ENCODE measurements around the gene PCDH9. TPM values are rescaled to one million over a fixed set of nuclear protein-coding genes. Genes with fewer than 3 reads are reported as not detected.

PCDH9 gene
- total and polyA plus RNA-seq, 7 donors, result under 0.01 to 15.7 (median 8.7) TPM; not detected in 1

GRCh38 chr13:67139551-67139950, 90.6 kb downstream of the PCDH9 start:
- 86 to 88% methylated on average over 4 of the region's 4 CpGs for WGBS, 2 donors
- no peak for DNase-seq
- Histone ChIP-seq H3K27me3 (no peaks in the 10 kb centered on the region), H3K9me3 (no peaks in the 10 kb centered on the region), H3K27ac (no peak overlapping the region), H3K4me1 (no peaks in the 10 kb centered on the region), H3K36me3 (no peaks in the 10 kb centered on the region), H3K4me3 (no peak overlapping the region)
- TF ChIP-seq POLR2A (IDR thresholded peaks at IDR 0.05) (no peak), POLR2AphosphoS5 (IDR thresholded peaks at IDR 0.05) (no peak)
- intact Hi-C loops (cut with DNase I), result no loop called here

GRCh38 chr13:67138970-67139369, 91.2 kb downstream of the PCDH9 start:
- TF ChIP-seq POLR2AphosphoS5 (IDR thresholded peaks at IDR 0.05) (no peak), CTCF (IDR thresholded peaks at IDR 0.05) (no peak), POLR2A (IDR thresholded peaks at IDR 0.05) (no peak), EP300 (IDR thresholded peaks at IDR 0.05) (no peak)
- intact Hi-C loops (cut with DNase I), result no loop called here
- Histone ChIP-seq H3K27ac (no peak overlapping the region), H3K4me3 (no peak overlapping the region), H3K4me1 (peaks cover 0 to 5% (median 5%) of the 10 kb centered on the region in 4 donors), H3K9me3 (no peaks in the 10 kb centered on the region), H3K36me3 (no peaks in the 10 kb centered on the region), H3K27me3 (no peaks in the 10 kb centered on the region)
- DNase-seq, result no peak
- 93 to 94% methylated on average over 4 of the region's 4 CpGs for WGBS, 2 donors

- no peak for TF ChIP-seq POLR2A (IDR thresholded peaks at IDR 0.05)
- no peak for TF ChIP-seq POLR2AphosphoS5 (IDR thresholded peaks at IDR 0.05)
- no peak for TF ChIP-seq EP300 (IDR thresholded peaks at IDR 0.05)
- TF ChIP-seq CTCF (IDR thresholded peaks at IDR 0.05), result no peak
- no peak for DNase-seq
- intact Hi-C loops (cut with DNase I), result no loop called here
- WGBS, 2 donors, result 24 to 83% methylated on average over 6 of the region's 6 CpGs
- Histone ChIP-seq H3K4me1 (peaks cover 0 to 13% (median 11%) of the 10 kb centered on the region in 4 donors), H3K4me3 (no peak overlapping the region), H3K27me3 (no peaks in the 10 kb centered on the region), H3K36me3 (no peaks in the 10 kb centered on the region), H3K27ac (no peak overlapping the region), H3K9me3 (no peaks in the 10 kb centered on the region)
These were observed 92.9 kb downstream of the PCDH9 start for GRCh38 chr13:67137044-67137735.

- intact Hi-C loops (cut with DNase I), result no loop called here
- Histone ChIP-seq H3K27ac (no peak overlapping the region), H3K4me1 (peaks cover 0 to 13% (median 11%) of the 10 kb centered on the region in 4 donors), H3K4me3 (no peak overlapping the region), H3K36me3 (no peaks in the 10 kb centered on the region), H3K9me3 (no peaks in the 10 kb centered on the region), H3K27me3 (no peaks in the 10 kb centered on the region)
- WGBS, 2 donors, result 87 to 90% methylated on average over 5 of the region's 5 CpGs
- TF ChIP-seq POLR2AphosphoS5 (IDR thresholded peaks at IDR 0.05) (no peak), POLR2A (IDR thresholded peaks at IDR 0.05) (no peak), EP300 (IDR thresholded peaks at IDR 0.05) (no peak)
- DNase-seq, result no peak
These were observed 94.0 kb downstream of the PCDH9 start for GRCh38 chr13:67136157-67136556.

GRCh38 chr13:67135356-67135755, 94.8 kb downstream of the PCDH9 start:
- Histone ChIP-seq H3K9me3 (no peaks in the 10 kb centered on the region), H3K4me1 (peaks cover 0 to 13% (median 11%) of the 10 kb centered on the region in 4 donors), H3K27ac (no peak overlapping the region), H3K4me3 (no peak overlapping the region), H3K36me3 (no peaks in the 10 kb centered on the region), H3K27me3 (no peaks in the 10 kb centered on the region)
- 76 to 83% methylated on average over 4 of the region's 4 CpGs for WGBS, 2 donors
- TF ChIP-seq CTCF (IDR thresholded peaks at IDR 0.05) (no peak), POLR2A (IDR thresholded peaks at IDR 0.05) (no peak), EP300 (IDR thresholded peaks at IDR 0.05) (no peak), POLR2AphosphoS5 (IDR thresholded peaks at IDR 0.05) (no peak)
- intact Hi-C loops (cut with DNase I), result no loop called here
- DNase-seq, result no peak
